Neural progenitor cell (in vitro differentiated cells): Measurements from ENCODE around the gene ATL3.

Source experiments
- EZH2 ChIP-seq: fragments of 200-600 bp; sonication (generic); IDR thresholded peaks from 2 replicates; pipeline ENCODE4 v1.6.1; 2017; ENCODE audit warnings: antibody characterized with exemption, mild to moderate bottlenecking, moderate library complexity
- EZH2phosphoT487 ChIP-seq: fragments of 200-600 bp; sonication (generic); IDR thresholded peaks from 2 replicates; pipeline ENCODE4 v1.6.1; 2017; ENCODE audit warnings: antibody characterized with exemption
- TF ChIP-seq, protein P1 (sequence below): fragments of 200-600 bp; sonication (generic); IDR thresholded peaks from 2 replicates; pipeline ENCODE4 v1.5.1; 2017; ENCODE audit warnings: antibody characterized with exemption, mild to moderate bottlenecking

- TF ChIP-seq, protein P1, sequence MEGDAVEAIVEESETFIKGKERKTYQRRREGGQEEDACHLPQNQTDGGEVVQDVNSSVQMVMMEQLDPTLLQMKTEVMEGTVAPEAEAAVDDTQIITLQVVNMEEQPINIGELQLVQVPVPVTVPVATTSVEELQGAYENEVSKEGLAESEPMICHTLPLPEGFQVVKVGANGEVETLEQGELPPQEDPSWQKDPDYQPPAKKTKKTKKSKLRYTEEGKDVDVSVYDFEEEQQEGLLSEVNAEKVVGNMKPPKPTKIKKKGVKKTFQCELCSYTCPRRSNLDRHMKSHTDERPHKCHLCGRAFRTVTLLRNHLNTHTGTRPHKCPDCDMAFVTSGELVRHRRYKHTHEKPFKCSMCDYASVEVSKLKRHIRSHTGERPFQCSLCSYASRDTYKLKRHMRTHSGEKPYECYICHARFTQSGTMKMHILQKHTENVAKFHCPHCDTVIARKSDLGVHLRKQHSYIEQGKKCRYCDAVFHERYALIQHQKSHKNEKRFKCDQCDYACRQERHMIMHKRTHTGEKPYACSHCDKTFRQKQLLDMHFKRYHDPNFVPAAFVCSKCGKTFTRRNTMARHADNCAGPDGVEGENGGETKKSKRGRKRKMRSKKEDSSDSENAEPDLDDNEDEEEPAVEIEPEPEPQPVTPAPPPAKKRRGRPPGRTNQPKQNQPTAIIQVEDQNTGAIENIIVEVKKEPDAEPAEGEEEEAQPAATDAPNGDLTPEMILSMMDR: no peak
- TF ChIP-seq EZH2 (no peak), EZH2phosphoT487 (no peak)
These were observed 42.6 kb upstream of the ATL3 start for GRCh38 chr11:63713766-63714165.
